Activated CD4-positive, alpha-beta T cell treated with anti-CD3 and anti-CD28 coated beads, Interleukin-2, amount 10 ng/mL, durations not matched to agents 24 days and 14 days (primary cell): ENCODE results near the gene ZNF284. TPM values are rescaled to one million over a fixed set of nuclear protein-coding genes. Genes with fewer than 3 reads are reported as not detected.
A peak's percentile ranks its signal among the peaks of the same experiment; 100 is the strongest.
"Not testable (repeated sequence)": the region's sequence is repeated elsewhere in the genome, so short reads cannot be mapped to it uniquely, and the experiment has no call there.

Experiments used
- DNase-seq: peaks from one replicate; pipeline ENCODE4 v3.0.0; 2022
- H3K27ac Mint-ChIP-seq: one replicate; pipeline ENCODE4 v1.8.0; 2022; ENCODE audit warnings: mild to moderate bottlenecking, mixed read lengths
- H3K27me3 Mint-ChIP-seq: one replicate; pipeline ENCODE4 v1.8.0; 2022; ENCODE audit warnings: mixed read lengths
- H3K36me3 Mint-ChIP-seq: one replicate; pipeline ENCODE4 v1.8.0; 2022; ENCODE audit warnings: low read depth, mild to moderate bottlenecking, mixed read lengths
- H3K4me1 Mint-ChIP-seq: one replicate; pipeline ENCODE4 v1.8.0; 2021; ENCODE audit warnings: mixed read lengths
- H3K4me3 Mint-ChIP-seq: one replicate; pipeline ENCODE4 v1.8.0; 2022; ENCODE audit warnings: mild to moderate bottlenecking, moderate library complexity, mixed read lengths
- H3K9me3 Mint-ChIP-seq: one replicate; pipeline ENCODE4 v1.8.0; 2021; ENCODE audit warnings: mixed read lengths
- intact Hi-C: fragments of 100-400 bp; cut with micrococcal nuclease; formaldehyde crosslinking; loops from one replicate; pipeline ENCODE4 v1.15.1; 2023
- total RNA-seq: library from RNA; stranded (reverse); gene quantifications from 2 replicates; pipeline ENCODE4 v1.2.3, GENCODE V29; 2022

The ZNF284 gene
- total RNA-seq, 1 donor from 2014 or later, result 1.2 TPM

GRCh38 chr19:44069415-44069814 is 2.5 kb upstream of the ZNF284 start:
- no peaks in the 10 kb centered on the region for H3K27me3 Mint-ChIP-seq
- DNase-seq, result no peak
- peaks cover 13% of the 10 kb centered on the region for H3K4me1 Mint-ChIP-seq
- H3K27ac Mint-ChIP-seq, result no peak overlapping the region
- no peak overlapping the region for H3K4me3 Mint-ChIP-seq
- intact Hi-C loops, result no loop called here
- H3K36me3 Mint-ChIP-seq, result peaks cover 17% of the 10 kb centered on the region
- peaks cover 35% of the 10 kb centered on the region for H3K9me3 Mint-ChIP-seq

GRCh38 chr19:44072543-44073401 is 813 bp downstream of the ZNF284 start:
- Mint-ChIP-seq H3K4me3 (peak overlapping the region; percentile 91), H3K36me3 (peaks cover 15% of the 10 kb centered on the region), H3K27me3 (no peaks in the 10 kb centered on the region), H3K27ac (peak overlapping the region; percentile 39), H3K9me3 (peaks cover 26% of the 10 kb centered on the region), H3K4me1 (peaks cover 13% of the 10 kb centered on the region)
- intact Hi-C loops, result loop anchor here (1.0 to 2.0 kb wide), 5 partner anchors 22 to 140 kb away; partner anchors contain the start of genes ZNF224, ZNF225, ZNF227 and ZNF230
- no peak for DNase-seq

- intact Hi-C loops, result no loop called here
- Mint-ChIP-seq H3K27me3 (no peaks in the 10 kb centered on the region), H3K27ac (no peak overlapping the region), H3K4me1 (peaks cover 13% of the 10 kb centered on the region), H3K4me3 (no peak overlapping the region), H3K9me3 (peaks cover 13% of the 10 kb centered on the region), H3K36me3 (peaks cover 25% of the 10 kb centered on the region)
- DNase-seq, result no peak
Measured at GRCh38 chr19:44076325-44076724, 4.4 kb downstream of the ZNF284 start.

- peaks cover 11% of the 10 kb centered on the region for H3K4me1 Mint-ChIP-seq
- intact Hi-C loops, result loop anchor here (5.0 kb wide), 2 partner anchors 75 to 90 kb away; partner anchors contain the start of genes ZNF226 and ZNF230
Measured at GRCh38 chr19:44092108-44092507, 20.1 kb downstream of the ZNF284 start.

GRCh38 chr19:44093931-44094765 is 22.2 kb downstream of the ZNF284 start, which contains the start of gene ZNF224:
Gene ZNF224, plus strand, starts transcription at chr19:44094361. Its CDS starts 3,513 bp downstream, at chr19:44097874.
- DNase-seq, result peak; percentile 94
- Mint-ChIP-seq H3K4me3 (peak within 1 kb of the TSS; percentile 98), H3K27me3 (no peaks in the 10 kb centered on the region), H3K9me3 (peaks cover 16% of the 10 kb centered on the region), H3K4me1 (peaks cover 14% of the 10 kb centered on the region), H3K36me3 (peaks cover 29% of the 10 kb centered on the region), H3K27ac (peak within 1 kb of the TSS; percentile 91)
- intact Hi-C loops, result loop anchor here (1.0 to 5.0 kb wide), 9 partner anchors 19 to 267 kb away; partner anchors contain the start of genes ZNF155, ZNF225, ZNF226 and ZNF227

More at GRCh38 chr19:44092108-44092507, 20.1 kb downstream of the ZNF284 start:
- peaks cover 12% of the 10 kb centered on the region for H3K9me3 Mint-ChIP-seq
- peak; percentile 51 for DNase-seq
- no peaks in the 10 kb centered on the region for H3K27me3 Mint-ChIP-seq
- no peak overlapping the region for H3K27ac Mint-ChIP-seq
- H3K4me3 Mint-ChIP-seq, result no peak overlapping the region
- H3K36me3 Mint-ChIP-seq, result peaks cover 11% of the 10 kb centered on the region

- intact Hi-C loops, result no loop called here
- no peak for DNase-seq
- peaks cover 53% of the 10 kb centered on the region for H3K9me3 Mint-ChIP-seq
- no peak overlapping the region for H3K27ac Mint-ChIP-seq
- peaks cover 5% of the 10 kb centered on the region for H3K4me1 Mint-ChIP-seq
- no peak overlapping the region for H3K4me3 Mint-ChIP-seq
- no peaks in the 10 kb centered on the region for H3K27me3 Mint-ChIP-seq
- H3K36me3 Mint-ChIP-seq, result peaks cover 60% of the 10 kb centered on the region
Measured at GRCh38 chr19:44107751-44108150, 35.8 kb downstream of the ZNF284 start.

GRCh38 chr19:44109458-44109857 is 37.5 kb downstream of the ZNF284 start:
- peaks cover 40% of the 10 kb centered on the region for H3K9me3 Mint-ChIP-seq
- H3K27ac Mint-ChIP-seq, result no peak overlapping the region
- no peak overlapping the region for H3K4me3 Mint-ChIP-seq
- H3K27me3 Mint-ChIP-seq, result no peaks in the 10 kb centered on the region
- peaks cover 15% of the 10 kb centered on the region for H3K4me1 Mint-ChIP-seq
- no peak for DNase-seq
- intact Hi-C loops, result no loop called here
- H3K36me3 Mint-ChIP-seq, result peaks cover 45% of the 10 kb centered on the region

- H3K36me3 Mint-ChIP-seq, result peaks cover 33% of the 10 kb centered on the region
- H3K4me1 Mint-ChIP-seq, result peaks cover 17% of the 10 kb centered on the region
- H3K27ac Mint-ChIP-seq, result no peak overlapping the region
- no peak for DNase-seq
- H3K4me3 Mint-ChIP-seq, result peak overlapping the region; percentile 55
- intact Hi-C loops, result loop anchor here (2.0 to 5.0 kb wide), 3 partner anchors 101 to 390 kb away; partner anchors contain the start of genes ZNF180, ZNF227 and ZNF230
- H3K27me3 Mint-ChIP-seq, result no peaks in the 10 kb centered on the region
- H3K9me3 Mint-ChIP-seq, result peaks cover 26% of the 10 kb centered on the region
Measured at GRCh38 chr19:44111910-44112463, 40.0 kb downstream of the ZNF284 start.

GRCh38 chr19:44112802-44113137 is 40.8 kb downstream of the ZNF284 start:
- Mint-ChIP-seq H3K4me3 (peak overlapping the region; percentile 99), H3K27me3 (no peaks in the 10 kb centered on the region), H3K27ac (peak overlapping the region; percentile 91), H3K36me3 (peaks cover 30% of the 10 kb centered on the region), H3K9me3 (peaks cover 23% of the 10 kb centered on the region), H3K4me1 (peaks cover 17% of the 10 kb centered on the region)
- intact Hi-C loops, result loop anchor here (1.0 to 5.0 kb wide), 10 partner anchors 18 to 390 kb away; partner anchors contain the start of genes ZNF155, ZNF180, ZNF222 and ZNF224
- DNase-seq, result no peak

- Mint-ChIP-seq H3K27me3 (no peaks in the 10 kb centered on the region), H3K4me1 (peaks cover 17% of the 10 kb centered on the region), H3K36me3 (peaks cover 29% of the 10 kb centered on the region), H3K9me3 (peaks cover 18% of the 10 kb centered on the region), H3K27ac (peak within 1 kb of the TSS; percentile 91), H3K4me3 (peak within 1 kb of the TSS; percentile 99)
- DNase-seq, result peak; percentile 95
- intact Hi-C loops, result loop anchor here (1.0 to 5.0 kb wide), 10 partner anchors 19 to 389 kb away; partner anchors contain the start of genes ZNF155, ZNF180, ZNF222 and ZNF224
Measured at GRCh38 chr19:44113138-44113783, 41.3 kb downstream of the ZNF284 start, which contains the start of gene ZNF225. Gene ZNF225, plus strand, starts transcription at chr19:44113399. Its CDS starts 2,429 bp downstream, at chr19:44115828.

- Mint-ChIP-seq H3K9me3 (peaks cover 17% of the 10 kb centered on the region), H3K36me3 (peaks cover 32% of the 10 kb centered on the region), H3K27me3 (no peaks in the 10 kb centered on the region), H3K4me3 (peak overlapping the region; percentile 99), H3K4me1 (peaks cover 17% of the 10 kb centered on the region), H3K27ac (peak overlapping the region; percentile 91)
- DNase-seq, result peak; percentile 68
- intact Hi-C loops, result loop anchor here (1.0 to 5.0 kb wide), 10 partner anchors 20 to 388 kb away; partner anchors contain the start of genes ZNF155, ZNF180, ZNF222 and ZNF224
Measured at GRCh38 chr19:44113784-44114390, 41.9 kb downstream of the ZNF284 start.

GRCh38 chr19:44121162-44121561 is 49.2 kb downstream of the ZNF284 start:
- intact Hi-C loops, H3K27ac Mint-ChIP-seq, DNase-seq, H3K27me3 Mint-ChIP-seq, H3K4me3 Mint-ChIP-seq, H3K4me1 Mint-ChIP-seq: not testable (repeated sequence)
- peaks cover 85% of the 10 kb centered on the region for H3K36me3 Mint-ChIP-seq
- peaks cover 50% of the 10 kb centered on the region for H3K9me3 Mint-ChIP-seq
